ENCODE data around the gene DMRTB1. TPM values are rescaled to one million over a fixed set of nuclear protein-coding genes. Genes with fewer than 3 reads are reported as not detected.
"Not testable (repeated sequence)": the region's sequence is repeated elsewhere in the genome, so short reads cannot be mapped to it uniquely, and the experiment has no call there.

DMRTB1 gene
- total RNA-seq, 2 donors from 2014 or later: not detected

DNA sequence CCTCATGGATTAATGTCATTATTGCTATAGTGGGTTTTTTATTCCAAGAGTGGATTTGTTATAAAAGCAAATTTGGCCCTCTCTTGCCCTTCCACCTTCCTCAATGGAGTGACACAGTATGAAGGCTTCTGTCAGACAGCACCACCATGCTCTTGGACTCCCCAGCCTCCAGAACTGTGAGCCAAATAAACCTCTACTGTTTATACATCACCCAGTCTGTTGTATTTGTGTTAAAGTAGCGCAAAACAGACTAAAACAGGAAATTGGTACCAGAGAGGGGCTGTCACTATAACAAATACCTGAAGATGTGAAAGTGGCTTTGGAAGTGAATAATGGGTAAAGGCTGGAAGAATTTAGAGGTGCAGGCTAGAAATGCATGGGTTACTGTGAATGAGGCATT lies 38.0 kb upstream of the DMRTB1 start:
- no peak overlapping the region for H3K4me3 Mint-ChIP-seq
- no peaks in the 10 kb centered on the region for H3K4me1 Mint-ChIP-seq
- H3K9me3 Mint-ChIP-seq: peaks cover 5% of the 10 kb centered on the region
- H3K36me3 Mint-ChIP-seq (ENCODE audit: low read depth): no peaks in the 10 kb centered on the region
- no peaks in the 10 kb centered on the region for H3K27me3 Mint-ChIP-seq
- H3K27ac Mint-ChIP-seq: no peak overlapping the region
- ATAC-seq (replicated peaks): no peak

DNA sequence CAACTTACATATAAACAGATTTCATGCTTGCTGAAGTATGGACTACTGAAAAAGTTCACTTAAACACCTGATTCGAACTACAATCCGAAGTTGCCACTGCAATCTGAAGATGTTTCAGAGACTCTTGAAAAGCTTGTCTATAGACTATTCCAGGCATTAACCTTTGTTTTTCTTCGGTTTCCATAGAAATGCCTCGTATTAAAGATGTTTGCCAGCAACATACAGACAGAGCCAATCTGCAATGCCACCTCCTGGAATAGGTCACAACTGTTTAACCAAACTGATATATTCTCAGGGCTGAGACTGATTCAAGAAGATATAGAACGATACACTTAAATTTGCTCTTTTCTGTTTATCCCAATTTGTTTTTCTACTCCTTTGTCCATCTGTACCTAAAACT lies 28.9 kb upstream of the DMRTB1 start:
- Mint-ChIP-seq H3K27ac (no peak overlapping the region), H3K27me3 (no peaks in the 10 kb centered on the region), H3K4me3 (no peak overlapping the region), H3K4me1 (no peaks in the 10 kb centered on the region), H3K36me3 (ENCODE audit: low read depth) (no peaks in the 10 kb centered on the region), H3K9me3 (no peaks in the 10 kb centered on the region)
- ATAC-seq (replicated peaks): no peak

DNA sequence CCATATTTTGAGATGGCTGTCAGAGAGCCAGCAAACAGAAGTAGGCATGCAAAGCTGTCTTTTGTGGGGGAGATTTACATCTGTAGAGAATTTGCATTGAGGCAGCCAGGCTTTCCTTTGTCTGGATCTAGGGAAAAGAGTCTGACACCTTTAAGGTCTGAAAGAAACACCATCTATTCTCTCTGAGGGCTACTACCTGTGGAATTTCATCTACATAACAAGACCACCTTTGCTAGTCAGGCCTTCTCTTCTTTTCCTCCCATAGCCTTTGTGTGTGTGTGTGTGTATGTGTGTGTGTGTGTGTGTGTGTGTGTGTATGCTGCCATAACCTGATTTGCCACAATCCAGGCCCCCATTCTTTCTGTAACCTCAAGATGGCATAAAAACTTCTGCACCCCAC lies 28.4 kb upstream of the DMRTB1 start:
- H3K27ac Mint-ChIP-seq: no peak overlapping the region
- no peak overlapping the region for H3K4me3 Mint-ChIP-seq
- H3K4me1 Mint-ChIP-seq: no peaks in the 10 kb centered on the region
- ATAC-seq (replicated peaks): no peak
- no peaks in the 10 kb centered on the region for H3K9me3 Mint-ChIP-seq
- no peaks in the 10 kb centered on the region for H3K36me3 Mint-ChIP-seq (ENCODE audit: low read depth)
- peaks cover under 1% of the 10 kb centered on the region for H3K27me3 Mint-ChIP-seq

DNA sequence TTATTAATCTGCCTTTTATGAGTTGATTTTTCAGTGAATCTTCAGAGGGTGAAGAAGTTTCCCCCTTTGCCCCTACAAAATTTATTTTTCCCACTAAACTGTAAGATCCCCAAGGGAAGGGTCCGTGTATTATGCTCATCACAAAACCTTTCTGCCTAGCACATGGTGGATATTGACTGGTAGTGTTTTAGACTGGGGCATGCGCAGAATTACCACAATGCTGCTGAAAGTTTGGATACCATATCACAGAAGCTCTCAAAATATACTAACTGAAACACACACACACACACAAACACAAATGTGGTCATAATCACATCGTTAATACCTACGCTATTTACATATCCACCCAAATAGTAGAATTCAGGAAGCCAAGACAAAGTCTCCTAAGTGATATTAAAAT lies 28.0 kb upstream of the DMRTB1 start:
- no peak overlapping the region for H3K4me3 Mint-ChIP-seq
- no peaks in the 10 kb centered on the region for H3K4me1 Mint-ChIP-seq
- ATAC-seq (replicated peaks): no peak
- H3K36me3 Mint-ChIP-seq (ENCODE audit: low read depth): no peaks in the 10 kb centered on the region
- H3K27ac Mint-ChIP-seq: no peak overlapping the region
- peaks cover 3% of the 10 kb centered on the region for H3K27me3 Mint-ChIP-seq
- H3K9me3 Mint-ChIP-seq: no peaks in the 10 kb centered on the region

DNA sequence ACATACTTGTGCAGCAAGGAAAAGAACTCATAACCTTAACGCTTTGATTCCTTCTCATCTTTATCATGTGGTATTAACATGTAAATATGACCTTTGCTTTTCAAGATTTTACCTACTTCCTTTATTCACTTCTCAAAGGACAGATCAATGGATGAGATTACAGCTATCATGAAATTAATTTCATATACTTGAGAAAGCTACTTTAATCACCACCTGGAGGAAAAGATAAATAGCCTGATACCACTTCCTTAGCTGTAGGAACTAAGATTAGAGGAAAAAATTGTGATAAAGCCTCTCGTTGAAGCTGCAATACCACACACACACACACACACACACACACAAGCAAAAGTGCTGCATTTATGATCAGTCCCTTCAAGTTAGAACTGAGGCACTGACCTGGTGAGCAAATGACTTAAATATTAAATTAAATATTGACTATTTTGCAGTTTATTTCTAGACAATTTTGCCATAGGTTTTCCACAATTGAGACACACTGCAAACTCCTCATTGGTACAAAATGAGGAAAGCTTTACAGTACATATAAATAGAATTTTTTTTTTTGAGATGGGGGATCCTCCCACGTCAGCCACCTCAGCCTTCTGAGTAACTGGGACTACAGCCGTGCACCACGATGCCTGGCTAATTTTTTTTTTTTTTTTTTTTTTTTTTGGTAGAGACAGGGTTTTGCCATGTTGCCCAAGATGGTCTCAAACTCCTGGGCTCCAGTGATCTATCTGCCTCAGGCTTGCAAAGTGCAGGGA lies 27.2 kb upstream of the DMRTB1 start:
- Mint-ChIP-seq H3K4me1 (no peaks in the 10 kb centered on the region), H3K36me3 (ENCODE audit: low read depth) (no peaks in the 10 kb centered on the region), H3K4me3 (no peak overlapping the region), H3K27ac (no peak overlapping the region), H3K27me3 (peaks cover 6% of the 10 kb centered on the region), H3K9me3 (no peaks in the 10 kb centered on the region)
- no peak for ATAC-seq (replicated peaks)

DNA sequence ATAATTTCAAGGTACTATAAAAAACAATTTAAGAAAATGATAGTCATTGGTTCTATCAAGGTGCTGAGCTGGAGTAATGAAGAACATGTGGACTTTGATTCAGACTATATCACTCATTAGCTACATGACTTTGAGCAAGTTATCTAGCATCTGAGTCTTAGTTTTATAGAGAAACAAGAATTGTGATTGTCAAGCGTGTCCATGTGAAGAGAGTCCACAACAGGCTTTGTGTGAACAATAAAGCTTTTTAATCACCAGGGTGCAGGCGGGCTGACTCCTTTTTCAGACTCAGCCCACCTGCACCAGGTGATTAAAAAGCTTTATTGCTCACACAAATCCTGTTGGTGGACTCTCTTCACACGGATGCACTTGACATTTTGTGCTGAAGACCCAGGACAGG lies 26.6 kb upstream of the DMRTB1 start:
- H3K27ac Mint-ChIP-seq: no peak overlapping the region
- ATAC-seq (replicated peaks): no peak
- no peak overlapping the region for H3K4me3 Mint-ChIP-seq
- no peaks in the 10 kb centered on the region for H3K36me3 Mint-ChIP-seq (ENCODE audit: low read depth)
- H3K9me3 Mint-ChIP-seq: no peaks in the 10 kb centered on the region
- H3K4me1 Mint-ChIP-seq: no peaks in the 10 kb centered on the region
- H3K27me3 Mint-ChIP-seq: peaks cover 6% of the 10 kb centered on the region

DNA sequence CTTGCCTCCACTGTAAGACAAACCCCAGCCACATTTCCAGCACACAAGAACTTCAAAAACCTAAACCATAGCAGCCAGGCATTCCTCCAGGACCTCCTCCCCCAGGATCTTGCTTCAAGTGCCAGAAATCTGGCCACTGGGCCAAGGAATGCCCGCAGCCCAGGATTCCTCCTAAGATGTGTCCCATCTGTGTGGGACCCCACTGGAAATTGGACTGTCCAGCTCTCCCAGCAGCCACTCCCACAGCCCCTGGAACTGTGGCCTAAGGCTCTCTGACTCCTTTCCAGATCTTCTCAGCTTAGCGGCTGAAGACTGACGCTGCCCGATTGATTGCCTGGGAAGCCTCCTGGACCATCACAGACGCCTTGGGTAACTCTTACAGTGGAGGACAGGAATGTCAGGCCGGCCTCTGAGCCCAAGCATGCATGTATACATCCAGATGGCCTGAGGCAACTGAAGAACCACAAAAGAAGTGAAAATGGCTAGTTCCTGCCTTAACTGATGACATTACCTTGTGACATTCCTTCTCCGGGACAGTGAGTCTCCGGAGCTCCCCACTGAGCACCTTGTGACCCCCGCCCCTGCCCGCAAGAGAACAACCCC lies 24.7 kb upstream of the DMRTB1 start:
- not testable (repeated sequence) for H3K4me3 Mint-ChIP-seq; H3K27ac Mint-ChIP-seq; H3K27me3 Mint-ChIP-seq; H3K36me3 Mint-ChIP-seq (ENCODE audit: low read depth); H3K4me1 Mint-ChIP-seq; ATAC-seq (replicated peaks); H3K9me3 Mint-ChIP-seq

DNA sequence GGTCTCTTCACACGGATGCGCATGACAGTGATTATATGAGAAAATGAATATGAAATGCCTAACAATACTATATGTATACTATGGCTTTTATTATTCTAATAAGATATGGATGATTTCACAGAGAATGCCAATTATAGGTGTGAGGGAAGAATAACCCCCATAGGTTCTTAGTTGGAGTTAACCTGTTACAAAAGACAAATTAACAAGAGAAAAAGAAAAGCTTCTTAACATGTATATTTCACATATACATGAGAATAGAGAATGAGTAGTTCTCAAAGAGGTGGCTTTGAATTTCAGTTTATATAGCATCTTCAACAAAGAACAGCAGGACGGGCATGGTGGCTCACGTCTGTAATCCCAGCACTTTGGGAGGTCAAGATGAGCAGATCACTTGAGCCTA lies 24.0 kb upstream of the DMRTB1 start:
- H3K4me1 Mint-ChIP-seq: no peaks in the 10 kb centered on the region
- H3K27me3 Mint-ChIP-seq: peaks cover 6% of the 10 kb centered on the region
- no peak overlapping the region for H3K27ac Mint-ChIP-seq
- no peaks in the 10 kb centered on the region for H3K9me3 Mint-ChIP-seq
- no peak overlapping the region for H3K4me3 Mint-ChIP-seq
- no peak for ATAC-seq (replicated peaks)
- no peaks in the 10 kb centered on the region for H3K36me3 Mint-ChIP-seq (ENCODE audit: low read depth)

DNA sequence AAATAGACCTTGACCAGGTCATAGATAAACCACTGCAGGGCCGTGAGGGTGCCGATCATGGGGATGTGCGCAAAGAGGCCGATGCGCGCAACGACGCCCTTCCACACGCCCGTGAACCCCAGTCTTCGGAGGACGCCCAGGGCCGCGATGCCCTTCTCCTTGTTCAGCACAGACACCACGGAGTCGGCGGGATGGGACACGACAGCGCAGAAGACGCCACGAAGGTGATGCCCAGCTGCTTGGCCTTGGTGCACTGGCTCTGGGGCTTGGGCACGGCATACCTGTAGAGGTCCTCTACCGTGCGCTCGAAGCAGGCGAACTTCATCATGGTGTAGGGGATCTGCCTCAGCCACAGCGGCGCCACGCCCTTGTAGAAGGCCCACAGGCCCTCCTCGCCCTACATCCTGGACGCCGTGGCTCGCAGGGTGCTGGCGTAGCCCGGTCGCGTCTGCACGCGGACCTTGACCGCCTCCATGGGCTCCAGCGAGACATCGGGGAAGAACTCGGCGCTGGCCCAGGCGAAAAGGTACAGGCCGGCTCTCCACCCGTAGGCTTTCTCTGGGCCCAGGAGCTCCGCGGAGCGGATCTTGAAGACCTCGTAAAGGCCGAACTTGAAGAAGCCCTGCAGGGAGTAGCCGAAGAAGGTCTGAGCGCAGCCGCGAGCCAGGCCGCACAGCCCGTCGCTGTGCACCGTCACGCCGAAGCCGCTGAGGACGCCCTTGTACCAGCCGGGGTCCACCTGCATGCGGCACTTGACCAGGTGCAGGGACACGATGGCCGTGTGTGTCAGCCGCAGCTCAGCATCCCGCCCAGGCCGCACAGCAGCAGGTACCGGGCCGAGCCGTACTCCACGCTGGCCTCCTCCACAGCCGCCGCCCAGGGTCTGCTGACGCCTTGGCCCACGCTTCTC lies 20.5 kb upstream of the DMRTB1 start:
- Mint-ChIP-seq H3K4me3 (no peak overlapping the region), H3K36me3 (ENCODE audit: low read depth) (no peaks in the 10 kb centered on the region), H3K4me1 (no peaks in the 10 kb centered on the region), H3K27ac (no peak overlapping the region), H3K9me3 (no peaks in the 10 kb centered on the region), H3K27me3 (peaks cover 6% of the 10 kb centered on the region)
- ATAC-seq (replicated peaks): no peak

DNA sequence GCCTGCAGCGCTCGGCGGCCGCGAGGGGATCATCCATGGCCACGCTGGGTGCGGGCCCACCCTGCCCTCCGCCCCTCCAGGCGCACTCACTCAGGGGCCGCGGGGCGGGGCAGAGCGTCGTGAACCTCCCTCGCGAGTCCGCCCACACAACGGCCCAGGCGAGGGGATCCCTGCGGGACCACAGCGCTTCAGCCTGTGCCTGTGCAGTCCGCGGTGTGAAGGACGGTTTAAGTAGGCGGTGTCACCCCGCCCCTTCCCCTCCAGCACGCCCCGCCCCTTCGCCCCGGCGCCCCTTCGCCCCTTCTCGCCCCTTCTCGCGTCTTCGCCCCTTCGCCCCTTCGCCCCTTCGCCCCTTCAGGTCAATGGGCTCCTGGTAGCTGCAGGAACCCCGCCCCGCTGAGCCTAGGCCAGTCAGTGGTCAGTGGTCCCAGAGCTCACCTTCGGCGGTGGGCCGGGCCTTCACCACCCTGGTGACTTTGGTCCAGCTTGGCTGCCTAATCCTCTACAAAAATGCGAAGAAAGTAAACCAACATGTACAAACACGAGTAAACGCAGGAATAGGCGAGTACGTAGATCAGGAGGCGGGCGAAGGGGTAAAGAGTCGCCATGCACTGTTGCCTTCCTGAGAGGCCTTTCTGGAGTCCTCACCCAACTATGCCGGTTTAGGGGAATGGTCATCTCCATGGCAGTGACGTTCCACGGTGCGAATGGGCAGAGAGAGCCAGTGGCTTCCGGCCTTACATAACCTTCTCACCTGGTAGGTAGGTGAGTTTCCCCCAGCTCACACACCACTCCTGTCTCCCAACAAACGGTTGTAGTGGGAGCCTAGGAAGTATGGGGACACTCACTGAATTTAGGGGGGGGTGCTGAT lies 19.6 kb upstream of the DMRTB1 start:
- H3K4me3 Mint-ChIP-seq: no peak overlapping the region
- H3K36me3 Mint-ChIP-seq (ENCODE audit: low read depth): no peaks in the 10 kb centered on the region
- ATAC-seq (replicated peaks): no peak
- H3K4me1 Mint-ChIP-seq: no peaks in the 10 kb centered on the region
- no peak overlapping the region for H3K27ac Mint-ChIP-seq
- H3K27me3 Mint-ChIP-seq: peaks cover 6% of the 10 kb centered on the region
- H3K9me3 Mint-ChIP-seq: no peaks in the 10 kb centered on the region

DNA sequence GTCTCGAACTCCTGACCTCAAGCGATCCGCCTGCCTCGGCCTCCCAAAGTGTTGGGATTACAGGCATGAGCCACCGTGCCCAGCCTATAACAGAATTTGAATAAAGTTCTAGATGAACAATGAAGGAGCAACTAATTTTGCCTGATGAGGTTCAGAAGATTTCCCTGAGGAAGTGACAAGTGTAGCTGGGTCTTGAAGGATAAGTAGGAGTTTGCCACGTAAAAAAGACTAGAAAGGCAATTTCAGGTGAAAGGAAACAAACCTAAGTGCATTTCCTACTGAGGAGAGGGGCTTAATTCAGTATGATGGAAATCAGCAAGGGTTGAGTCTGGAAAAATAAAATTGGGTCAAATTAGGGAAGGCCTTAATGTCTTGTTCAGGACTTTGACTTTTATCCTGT lies 18.6 kb upstream of the DMRTB1 start:
- no peak overlapping the region for H3K4me3 Mint-ChIP-seq
- no peak overlapping the region for H3K27ac Mint-ChIP-seq
- H3K36me3 Mint-ChIP-seq (ENCODE audit: low read depth): no peaks in the 10 kb centered on the region
- peaks cover 6% of the 10 kb centered on the region for H3K27me3 Mint-ChIP-seq
- no peak for ATAC-seq (replicated peaks)
- no peaks in the 10 kb centered on the region for H3K4me1 Mint-ChIP-seq
- H3K9me3 Mint-ChIP-seq: no peaks in the 10 kb centered on the region

DNA sequence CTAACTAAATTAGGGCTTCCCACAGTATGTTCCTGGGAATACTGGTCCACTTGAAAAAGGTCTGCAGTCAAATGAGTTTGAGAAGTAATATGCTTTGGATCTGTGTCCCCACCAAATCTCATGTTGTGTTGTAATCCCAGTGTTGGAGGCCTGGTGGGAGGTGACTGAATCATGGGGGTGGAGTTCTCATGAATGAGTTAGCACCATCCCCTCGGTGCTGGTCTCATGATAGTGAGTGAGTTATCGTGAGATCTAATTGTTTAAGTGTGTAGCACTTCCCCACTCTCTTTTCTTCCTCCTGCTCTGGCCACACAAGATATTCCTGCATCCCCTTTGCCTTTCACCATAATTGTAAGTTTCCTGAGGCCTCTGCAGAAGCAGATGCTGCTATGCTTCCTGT lies 16.9 kb upstream of the DMRTB1 start:
- no peaks in the 10 kb centered on the region for H3K4me1 Mint-ChIP-seq
- no peaks in the 10 kb centered on the region for H3K36me3 Mint-ChIP-seq (ENCODE audit: low read depth)
- no peak overlapping the region for H3K4me3 Mint-ChIP-seq
- H3K9me3 Mint-ChIP-seq: no peaks in the 10 kb centered on the region
- ATAC-seq (replicated peaks): no peak
- no peak overlapping the region for H3K27ac Mint-ChIP-seq
- no peaks in the 10 kb centered on the region for H3K27me3 Mint-ChIP-seq

DNA sequence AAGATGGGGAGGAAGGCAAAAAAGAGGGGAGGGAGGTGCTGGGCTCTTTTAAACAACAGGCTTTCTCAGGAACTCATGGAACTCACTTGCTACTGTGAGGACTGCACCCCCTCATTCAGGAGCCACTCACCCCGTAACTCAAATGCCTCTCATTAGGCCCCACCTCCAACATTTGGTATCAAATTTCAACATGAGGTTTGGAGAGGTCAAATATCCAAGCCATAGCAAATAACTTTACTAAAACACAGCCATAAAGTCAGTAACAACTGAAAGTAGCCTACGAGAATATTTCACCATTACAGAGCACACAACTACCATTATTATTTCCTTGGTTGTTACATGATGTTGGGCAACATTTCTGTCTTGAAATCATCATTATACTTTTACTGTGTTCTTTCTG lies 13.1 kb upstream of the DMRTB1 start:
- ATAC-seq (replicated peaks): no peak
- no peaks in the 10 kb centered on the region for H3K36me3 Mint-ChIP-seq (ENCODE audit: low read depth)
- no peaks in the 10 kb centered on the region for H3K9me3 Mint-ChIP-seq
- H3K4me1 Mint-ChIP-seq: no peaks in the 10 kb centered on the region
- peaks cover 3% of the 10 kb centered on the region for H3K27me3 Mint-ChIP-seq
- no peak overlapping the region for H3K27ac Mint-ChIP-seq
- no peak overlapping the region for H3K4me3 Mint-ChIP-seq

DNA sequence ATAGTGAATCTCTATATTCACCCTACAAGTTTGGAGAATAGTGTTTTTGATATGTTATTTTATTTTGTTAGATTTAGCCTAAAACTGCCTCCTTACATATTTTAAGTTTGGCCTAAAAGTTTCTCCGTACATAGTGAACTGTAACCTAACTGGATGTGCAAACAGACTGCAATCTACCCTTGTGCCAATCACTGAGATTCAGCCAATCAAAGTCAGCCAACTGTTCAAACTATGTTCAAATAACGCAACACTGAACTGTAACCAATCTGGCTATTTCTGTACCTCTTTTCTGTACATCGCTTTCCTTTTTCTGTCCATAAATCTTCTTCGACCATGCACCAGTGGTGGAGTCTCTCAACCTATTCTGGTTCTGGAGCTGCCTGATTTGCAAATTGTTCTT lies 11.8 kb upstream of the DMRTB1 start:
- Mint-ChIP-seq H3K36me3 (ENCODE audit: low read depth) (no peaks in the 10 kb centered on the region), H3K4me1 (no peaks in the 10 kb centered on the region), H3K4me3 (no peak overlapping the region), H3K9me3 (no peaks in the 10 kb centered on the region), H3K27ac (no peak overlapping the region), H3K27me3 (peaks cover 3% of the 10 kb centered on the region)
- no peak for ATAC-seq (replicated peaks)
